Astrocyte (in vitro differentiated cells and primary cell): Measurements from ENCODE around the gene NME5.
"Not testable (repeated sequence)": the region's sequence is repeated elsewhere in the genome, so short reads cannot be mapped to it uniquely, and the experiment has no call there.

ENCODE experiments used
- EZH2 ChIP-seq: IDR thresholded peaks from 2 replicates; pipeline ENCODE4 v1.6.1; 2012; ENCODE audit warnings: mild to moderate bottlenecking, low read length, inconsistent platforms; ENCODE audit not compliant: insufficient read depth
- TF ChIP-seq, protein P1 (sequence below): IDR thresholded peaks from 2 replicates; pipeline ENCODE4 v1.5.1; 2011; ENCODE audit warnings: low read depth, mild to moderate bottlenecking, inconsistent platforms, low read length, moderate library complexity; ENCODE audit not compliant: insufficient read depth

- TF ChIP-seq, protein P1, sequence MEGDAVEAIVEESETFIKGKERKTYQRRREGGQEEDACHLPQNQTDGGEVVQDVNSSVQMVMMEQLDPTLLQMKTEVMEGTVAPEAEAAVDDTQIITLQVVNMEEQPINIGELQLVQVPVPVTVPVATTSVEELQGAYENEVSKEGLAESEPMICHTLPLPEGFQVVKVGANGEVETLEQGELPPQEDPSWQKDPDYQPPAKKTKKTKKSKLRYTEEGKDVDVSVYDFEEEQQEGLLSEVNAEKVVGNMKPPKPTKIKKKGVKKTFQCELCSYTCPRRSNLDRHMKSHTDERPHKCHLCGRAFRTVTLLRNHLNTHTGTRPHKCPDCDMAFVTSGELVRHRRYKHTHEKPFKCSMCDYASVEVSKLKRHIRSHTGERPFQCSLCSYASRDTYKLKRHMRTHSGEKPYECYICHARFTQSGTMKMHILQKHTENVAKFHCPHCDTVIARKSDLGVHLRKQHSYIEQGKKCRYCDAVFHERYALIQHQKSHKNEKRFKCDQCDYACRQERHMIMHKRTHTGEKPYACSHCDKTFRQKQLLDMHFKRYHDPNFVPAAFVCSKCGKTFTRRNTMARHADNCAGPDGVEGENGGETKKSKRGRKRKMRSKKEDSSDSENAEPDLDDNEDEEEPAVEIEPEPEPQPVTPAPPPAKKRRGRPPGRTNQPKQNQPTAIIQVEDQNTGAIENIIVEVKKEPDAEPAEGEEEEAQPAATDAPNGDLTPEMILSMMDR = not testable (repeated sequence)
- TF ChIP-seq EZH2 = not testable (repeated sequence)
Observed at GRCh38 chr5:138070026-138070425, 69.2 kb downstream of the NME5 start.
